Endothelial cell (in vitro differentiated cells): Measurements from ENCODE around the gene MAFF. TPM values are rescaled to one million over a fixed set of nuclear protein-coding genes. Genes with fewer than 3 reads are reported as not detected.

Experiments
- DNase-seq: peaks from one replicate; pipeline ENCODE4 v3.0.0; 2021; ENCODE audit warnings: low spot score
- H3K27ac Mint-ChIP-seq: one replicate; pipeline ENCODE4 v1.8.0; 2021; ENCODE audit warnings: mixed read lengths, inconsistent platforms; ENCODE audit not compliant: unreplicated experiment
- H3K27me3 Mint-ChIP-seq: one replicate; pipeline ENCODE4 v1.8.0; 2021; ENCODE audit warnings: mild to moderate bottlenecking, moderate library complexity, mixed read lengths, inconsistent platforms; ENCODE audit not compliant: unreplicated experiment
- H3K36me3 Mint-ChIP-seq: one replicate; pipeline ENCODE4 v1.8.0; 2021; ENCODE audit warnings: mild to moderate bottlenecking, low read depth, mixed read lengths, inconsistent platforms; ENCODE audit not compliant: unreplicated experiment
- H3K4me1 Mint-ChIP-seq: one replicate; pipeline ENCODE4 v1.8.0; 2021; ENCODE audit warnings: mild to moderate bottlenecking, mixed read lengths, inconsistent platforms; ENCODE audit not compliant: unreplicated experiment
- H3K4me3 Mint-ChIP-seq: one replicate; pipeline ENCODE4 v1.8.0; 2021; ENCODE audit warnings: mild to moderate bottlenecking, mixed read lengths, inconsistent platforms; ENCODE audit not compliant: unreplicated experiment
- H3K9me3 Mint-ChIP-seq: one replicate; pipeline ENCODE4 v1.8.0; 2021; ENCODE audit warnings: mixed read lengths, inconsistent platforms; ENCODE audit not compliant: unreplicated experiment
- total RNA-seq: library from RNA; stranded (reverse); fragmentation: NEBNext Ultra II Directional; extraction: Animal tissue kit (Norgen Biotek cat#: 25700); gene quantifications from one replicate; pipeline ENCODE4 v1.2.1, GENCODE V29; 2021; ENCODE audit not compliant: unreplicated experiment
- TF ChIP-seq, protein P1 (sequence below): fragments of 200-600 bp; sonication (generic); IDR thresholded peaks from one replicate; pipeline ENCODE4 v1.5.0; 2021; ENCODE audit warnings: antibody characterized with exemption; ENCODE audit not compliant: unreplicated experiment

MAFF gene
- total RNA-seq, 1 donor from 2014 or later: 3.5 TPM

GRCh38 chr22:38192475-38192863 lies 9.3 kb upstream of the MAFF start:
- Mint-ChIP-seq H3K9me3 (no peaks in the 10 kb centered on the region), H3K27me3 (peaks cover 6% of the 10 kb centered on the region), H3K4me1 (peaks cover 2% of the 10 kb centered on the region), H3K27ac (no peak overlapping the region), H3K4me3 (no peak overlapping the region), H3K36me3 (no peaks in the 10 kb centered on the region)
- DNase-seq: no peak
- TF ChIP-seq, protein P1, sequence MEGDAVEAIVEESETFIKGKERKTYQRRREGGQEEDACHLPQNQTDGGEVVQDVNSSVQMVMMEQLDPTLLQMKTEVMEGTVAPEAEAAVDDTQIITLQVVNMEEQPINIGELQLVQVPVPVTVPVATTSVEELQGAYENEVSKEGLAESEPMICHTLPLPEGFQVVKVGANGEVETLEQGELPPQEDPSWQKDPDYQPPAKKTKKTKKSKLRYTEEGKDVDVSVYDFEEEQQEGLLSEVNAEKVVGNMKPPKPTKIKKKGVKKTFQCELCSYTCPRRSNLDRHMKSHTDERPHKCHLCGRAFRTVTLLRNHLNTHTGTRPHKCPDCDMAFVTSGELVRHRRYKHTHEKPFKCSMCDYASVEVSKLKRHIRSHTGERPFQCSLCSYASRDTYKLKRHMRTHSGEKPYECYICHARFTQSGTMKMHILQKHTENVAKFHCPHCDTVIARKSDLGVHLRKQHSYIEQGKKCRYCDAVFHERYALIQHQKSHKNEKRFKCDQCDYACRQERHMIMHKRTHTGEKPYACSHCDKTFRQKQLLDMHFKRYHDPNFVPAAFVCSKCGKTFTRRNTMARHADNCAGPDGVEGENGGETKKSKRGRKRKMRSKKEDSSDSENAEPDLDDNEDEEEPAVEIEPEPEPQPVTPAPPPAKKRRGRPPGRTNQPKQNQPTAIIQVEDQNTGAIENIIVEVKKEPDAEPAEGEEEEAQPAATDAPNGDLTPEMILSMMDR: no peak

- Mint-ChIP-seq H3K27ac (no peak overlapping the region), H3K27me3 (peaks cover 4% of the 10 kb centered on the region), H3K4me3 (no peak overlapping the region), H3K36me3 (no peaks in the 10 kb centered on the region), H3K4me1 (no peaks in the 10 kb centered on the region), H3K9me3 (no peaks in the 10 kb centered on the region)
- no peak for DNase-seq
- TF ChIP-seq, protein P1: no peak
Observed at GRCh38 chr22:38193580-38193979, 8.2 kb upstream of the MAFF start.

DNA sequence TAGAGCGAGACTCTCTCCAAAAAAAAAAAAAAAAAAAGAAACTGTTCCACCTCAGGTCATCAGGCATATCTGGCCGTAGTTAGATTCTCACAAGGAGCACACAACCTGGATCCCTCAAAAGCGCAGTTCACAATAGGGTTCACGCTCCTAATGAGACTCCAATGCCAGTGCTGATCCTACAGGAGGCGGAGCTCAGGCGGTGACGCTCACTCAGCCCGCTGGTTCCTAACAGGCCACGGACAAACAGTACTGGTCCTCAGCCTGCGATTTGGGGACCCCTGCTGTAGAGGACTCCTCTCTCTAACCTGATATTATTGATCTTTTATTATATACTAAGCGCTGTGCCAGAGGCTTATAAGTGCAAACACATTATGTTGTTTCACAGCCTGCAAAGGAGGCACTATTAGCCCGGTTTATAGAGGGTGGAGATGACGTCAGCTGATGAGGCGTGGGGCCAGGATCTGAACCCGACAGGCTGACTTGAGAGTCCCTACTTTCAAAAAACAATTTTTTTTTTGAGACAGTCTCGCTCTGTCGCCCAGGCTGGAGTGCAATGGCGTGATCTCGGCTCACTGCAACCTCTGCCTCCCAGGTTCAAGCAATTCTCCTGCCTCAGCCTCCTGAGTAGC lies 4.9 kb upstream of the MAFF start:
- TF ChIP-seq, protein P1: no peak
- DNase-seq: no peak

GRCh38 chr22:38199826-38200559 lies 1.8 kb upstream of the MAFF start:
- Mint-ChIP-seq H3K4me3 (no peak overlapping the region), H3K4me1 (peaks cover 23% of the 10 kb centered on the region), H3K9me3 (no peaks in the 10 kb centered on the region), H3K27me3 (peaks cover 12% of the 10 kb centered on the region), H3K36me3 (no peaks in the 10 kb centered on the region), H3K27ac (no peak overlapping the region)
- no peak for DNase-seq
- TF ChIP-seq, protein P1: no peak

More for the DNA sequence above, 4.9 kb upstream of the MAFF start:
- Mint-ChIP-seq H3K4me1 (peaks cover 10% of the 10 kb centered on the region), H3K4me3 (no peak overlapping the region), H3K36me3 (no peaks in the 10 kb centered on the region), H3K9me3 (no peaks in the 10 kb centered on the region), H3K27ac (no peak overlapping the region), H3K27me3 (peaks cover 13% of the 10 kb centered on the region)

- DNase-seq: no peak
- TF ChIP-seq, protein P1: no peak
- H3K27ac Mint-ChIP-seq: peak overlapping the region; percentile 43
- peaks cover 23% of the 10 kb centered on the region for H3K4me1 Mint-ChIP-seq
- peaks cover 15% of the 10 kb centered on the region for H3K27me3 Mint-ChIP-seq
- no peaks in the 10 kb centered on the region for H3K36me3 Mint-ChIP-seq
- H3K4me3 Mint-ChIP-seq: peak overlapping the region; percentile 82
- no peaks in the 10 kb centered on the region for H3K9me3 Mint-ChIP-seq
Observed at GRCh38 chr22:38201371-38201710, 453 bp upstream of the MAFF start.
